NCI-H2227 treated with DMSO at 0.1 percent for 48 hours (cell line): ENCODE results near the gene UBE3D.
"Not testable (repeated sequence)": the region's sequence is repeated elsewhere in the genome, so short reads cannot be mapped to it uniquely, and the experiment has no call there.

Experiments
- DNase-seq: peaks from one replicate; lab custom pipeline; 2025; lab: John Stamatoyannopoulos, UW

UBE3D gene

DNA sequence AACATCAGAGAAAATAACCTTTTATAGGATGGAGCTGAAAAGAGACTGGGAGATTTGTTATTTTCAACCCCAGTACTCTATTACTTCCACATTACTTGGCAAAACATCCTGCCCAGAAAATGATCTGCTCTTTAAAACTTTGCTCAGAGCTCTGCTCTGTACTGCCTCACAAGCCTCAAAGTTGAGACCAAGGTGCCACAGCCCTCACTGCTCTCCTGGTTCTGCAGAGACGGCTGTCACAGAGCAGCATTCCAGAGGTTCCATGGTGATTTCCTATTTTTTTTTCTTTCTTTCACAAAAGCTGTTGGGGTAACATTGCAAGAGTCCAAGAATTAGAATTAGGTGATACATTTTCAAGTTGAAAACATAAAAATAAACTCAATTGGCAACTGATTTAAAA is 155.2 kb downstream of the UBE3D start:
- DNase-seq = no peak

- no peak for DNase-seq
Observed at GRCh38 chr6:82909551-82909950, 156.1 kb downstream of the UBE3D start.

DNA sequence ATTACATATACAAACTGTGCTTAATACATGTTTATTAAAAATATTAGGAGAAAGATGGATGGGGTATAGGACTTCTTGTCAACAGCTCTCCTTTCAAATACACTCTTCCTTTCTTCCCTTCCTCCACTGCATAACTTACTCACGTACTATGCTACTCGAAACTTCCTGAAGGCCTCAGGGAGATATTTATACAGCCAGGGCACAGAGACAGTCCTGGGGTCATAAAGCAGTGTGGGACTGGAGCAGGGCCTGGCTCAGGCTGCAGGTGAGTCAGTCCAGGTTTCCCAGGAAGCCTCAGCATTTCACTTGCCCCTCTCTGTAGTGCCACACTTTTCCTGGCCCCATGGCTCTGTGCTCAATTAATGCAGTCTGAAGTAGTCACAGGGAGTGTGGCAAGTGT is 157.0 kb downstream of the UBE3D start:
- DNase-seq = no peak

- DNase-seq = no peak
Observed at GRCh38 chr6:82906951-82907350, 158.7 kb downstream of the UBE3D start.

DNA sequence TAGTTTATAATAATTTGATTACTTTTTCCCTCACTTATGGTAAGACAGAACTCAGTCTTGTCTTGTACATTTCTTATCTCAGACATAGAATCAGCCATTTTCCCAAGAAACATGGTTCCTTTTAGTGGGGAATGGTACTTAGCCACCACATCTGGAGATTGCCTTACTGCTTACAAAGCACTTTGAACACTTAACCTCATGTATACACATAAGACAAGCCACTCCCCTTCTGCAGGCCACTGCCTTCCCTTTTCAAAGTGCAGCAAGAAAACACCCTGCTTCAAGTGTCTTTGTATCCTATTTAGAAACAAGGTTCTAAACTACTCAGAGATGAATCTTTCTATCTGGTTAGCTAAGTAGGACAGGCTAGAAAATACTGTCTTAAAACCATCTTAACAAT is 159.2 kb downstream of the UBE3D start:
- DNase-seq = no peak

DNA sequence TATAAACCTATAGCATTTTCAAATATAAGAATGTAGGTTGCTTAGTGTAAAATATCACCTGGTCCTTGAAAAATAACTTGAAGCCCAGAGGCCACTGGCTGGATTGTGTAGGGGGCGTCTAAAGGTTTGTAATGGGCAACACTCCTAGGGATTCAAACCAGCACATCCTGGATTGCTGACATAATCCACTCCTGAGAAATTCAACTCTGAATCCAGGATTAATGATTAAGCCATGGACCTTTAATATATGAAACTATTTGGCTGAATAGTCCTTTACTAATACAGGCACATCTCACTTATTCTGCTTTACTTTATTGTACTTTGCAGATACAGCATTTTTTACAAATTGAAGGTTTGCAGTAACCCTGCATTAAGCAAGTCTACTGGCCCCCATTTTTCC is 160.8 kb downstream of the UBE3D start:
- DNase-seq = no peak

GRCh38 chr6:82904257-82904656 is 161.4 kb downstream of the UBE3D start:
- no peak for DNase-seq

DNA sequence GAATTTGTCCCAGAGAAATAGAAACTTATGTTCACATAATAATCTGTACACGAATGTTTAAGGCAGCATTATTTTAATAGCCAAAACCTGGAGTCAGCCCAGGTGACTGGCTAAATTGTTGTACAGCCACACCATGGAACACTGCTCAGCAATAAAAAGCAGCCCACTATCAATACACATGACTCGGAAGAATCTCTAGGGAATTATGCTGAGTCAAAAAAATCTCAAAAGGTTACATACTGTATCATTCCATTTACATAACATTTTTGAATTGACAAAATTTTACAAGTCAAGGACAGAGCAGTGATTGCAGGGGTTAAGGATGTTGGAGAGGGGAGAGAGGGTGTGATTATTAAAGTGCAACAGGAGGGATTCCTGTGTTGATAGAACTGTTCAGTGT is 163.4 kb downstream of the UBE3D start:
- no peak for DNase-seq

GRCh38 chr6:82894653-82895259 is 170.9 kb downstream of the UBE3D start:
- no peak for DNase-seq

DNA sequence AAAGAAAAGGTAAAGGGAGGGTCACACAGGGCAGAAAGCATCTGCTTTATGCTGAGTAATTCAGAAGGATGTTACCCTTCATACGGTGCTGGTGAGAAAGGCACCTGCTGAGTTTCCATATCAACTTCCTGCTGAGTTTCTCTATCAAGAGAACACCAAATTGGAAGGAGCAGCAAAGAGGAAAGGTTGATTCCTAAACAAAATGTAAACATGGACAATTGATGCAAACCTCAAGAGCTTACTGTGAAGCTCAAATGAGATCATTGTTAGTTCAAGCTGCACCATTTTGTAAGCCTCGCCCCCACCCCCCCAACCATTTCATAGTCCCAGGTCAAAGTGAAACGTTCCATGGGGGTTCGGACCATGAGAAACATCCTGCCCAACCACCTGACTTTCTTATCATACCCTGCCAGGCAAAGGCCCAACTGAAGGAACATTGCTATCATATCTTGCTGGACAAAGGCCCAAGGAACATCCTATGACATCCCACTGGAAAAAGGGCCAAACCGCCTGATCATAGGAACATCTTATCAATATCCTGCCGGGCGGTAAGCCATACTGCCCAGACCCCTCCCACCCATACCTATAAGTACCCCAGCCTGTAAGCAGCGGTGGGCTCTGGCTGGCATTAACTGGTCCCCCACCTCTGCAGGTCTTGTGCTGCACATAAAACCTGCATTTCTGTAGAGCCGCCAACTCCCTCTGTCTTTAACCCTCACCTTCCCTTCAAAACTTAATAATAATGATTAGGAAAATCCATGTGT is 171.6 kb downstream of the UBE3D start:
- DNase-seq = peak; percentile 13

DNA sequence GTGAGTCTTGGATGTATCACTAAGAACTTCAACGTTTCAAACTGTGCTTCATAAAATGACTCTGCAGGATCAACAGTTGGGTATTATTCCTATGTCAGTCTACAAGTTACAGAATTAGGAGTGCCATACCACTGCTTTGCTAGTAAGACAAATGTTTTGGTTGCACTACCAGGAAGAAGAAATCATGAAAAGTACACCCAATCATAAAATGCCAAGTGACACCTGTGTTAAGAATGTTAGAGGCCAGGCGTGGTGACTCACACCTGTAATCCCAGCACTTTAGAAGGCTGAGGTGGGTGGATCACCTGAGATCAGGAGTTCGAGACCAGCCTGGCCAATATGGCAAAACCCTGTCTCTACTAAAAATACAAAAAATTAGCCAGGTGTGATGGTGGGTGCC is 174.1 kb downstream of the UBE3D start:
- not testable (repeated sequence) for DNase-seq

DNA sequence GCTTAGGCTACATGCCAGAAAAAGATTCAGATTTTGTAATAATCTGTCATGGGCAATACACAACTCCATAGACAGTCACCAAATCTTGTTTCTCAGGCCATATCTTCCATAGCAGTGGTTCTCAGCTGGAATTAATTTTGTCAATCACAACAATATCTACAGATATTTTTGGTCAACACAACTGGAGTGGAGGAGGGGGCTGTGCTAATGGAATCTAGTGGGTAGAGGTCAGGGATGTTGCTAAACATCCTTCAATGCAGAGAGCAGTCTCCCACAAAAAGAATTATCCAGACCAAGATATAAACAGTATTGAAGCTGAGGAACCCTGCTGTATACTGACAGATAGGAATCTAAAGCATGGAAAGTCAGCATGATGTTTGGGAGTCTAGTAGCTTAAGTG is 174.6 kb downstream of the UBE3D start:
- no peak for DNase-seq

GRCh38 chr6:82890240-82890639 is 175.4 kb downstream of the UBE3D start:
- DNase-seq = no peak

GRCh38 chr6:82889143-82889542 is 176.5 kb downstream of the UBE3D start:
- DNase-seq = no peak

DNA sequence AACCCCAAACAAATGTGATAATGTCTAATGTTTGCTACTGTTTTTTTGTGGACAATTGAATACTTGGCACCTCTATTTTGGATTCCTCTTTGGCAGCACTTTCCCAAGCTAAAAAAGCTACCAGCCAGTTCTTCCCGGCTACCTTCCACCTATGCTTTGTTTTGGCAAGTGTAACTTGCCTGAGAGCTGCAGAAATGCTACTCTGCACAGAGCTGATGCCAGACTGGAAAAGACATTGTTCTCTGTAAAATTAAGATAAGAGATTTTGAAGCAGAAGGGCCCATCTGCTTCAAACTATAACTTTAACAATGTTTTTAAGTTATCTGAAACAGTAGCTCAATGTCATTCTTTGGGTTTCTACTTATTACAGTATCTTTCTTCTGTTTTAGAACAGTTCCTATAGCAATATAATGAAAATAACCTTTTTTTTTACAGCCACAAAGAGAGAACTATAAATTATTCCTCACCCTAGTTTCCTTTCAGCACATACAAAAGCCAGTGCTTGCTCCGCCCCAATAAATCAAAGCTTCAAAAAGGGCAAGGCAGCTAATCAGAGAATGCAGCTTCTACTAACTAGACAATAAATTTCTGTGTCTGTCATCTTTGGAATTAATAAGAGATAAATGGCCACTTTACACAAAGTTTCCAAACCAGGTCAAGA is 183.1 kb downstream of the UBE3D start:
- no peak for DNase-seq

- no peak for DNase-seq
Observed at GRCh38 chr6:82881519-82881918, 184.1 kb downstream of the UBE3D start.

DNA sequence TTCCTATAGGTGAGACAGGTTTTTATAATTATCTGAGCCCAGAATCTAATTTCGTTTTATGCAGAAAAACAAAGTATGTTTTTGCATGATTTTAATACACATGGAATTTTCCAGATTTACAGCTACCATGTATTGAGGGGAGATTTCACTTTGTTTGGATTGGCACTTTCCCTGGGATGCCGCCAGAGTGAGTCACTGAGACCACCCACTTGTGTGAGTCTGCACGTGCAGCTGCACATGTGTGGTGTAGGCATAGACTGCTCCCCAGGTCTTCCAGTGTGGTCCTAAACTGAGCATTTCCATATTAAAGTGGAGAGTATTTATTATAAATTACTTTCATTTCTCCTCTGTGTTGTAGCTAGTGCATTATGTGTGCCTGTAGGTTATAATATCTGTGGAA is 186.8 kb downstream of the UBE3D start:
- no peak for DNase-seq

DNA sequence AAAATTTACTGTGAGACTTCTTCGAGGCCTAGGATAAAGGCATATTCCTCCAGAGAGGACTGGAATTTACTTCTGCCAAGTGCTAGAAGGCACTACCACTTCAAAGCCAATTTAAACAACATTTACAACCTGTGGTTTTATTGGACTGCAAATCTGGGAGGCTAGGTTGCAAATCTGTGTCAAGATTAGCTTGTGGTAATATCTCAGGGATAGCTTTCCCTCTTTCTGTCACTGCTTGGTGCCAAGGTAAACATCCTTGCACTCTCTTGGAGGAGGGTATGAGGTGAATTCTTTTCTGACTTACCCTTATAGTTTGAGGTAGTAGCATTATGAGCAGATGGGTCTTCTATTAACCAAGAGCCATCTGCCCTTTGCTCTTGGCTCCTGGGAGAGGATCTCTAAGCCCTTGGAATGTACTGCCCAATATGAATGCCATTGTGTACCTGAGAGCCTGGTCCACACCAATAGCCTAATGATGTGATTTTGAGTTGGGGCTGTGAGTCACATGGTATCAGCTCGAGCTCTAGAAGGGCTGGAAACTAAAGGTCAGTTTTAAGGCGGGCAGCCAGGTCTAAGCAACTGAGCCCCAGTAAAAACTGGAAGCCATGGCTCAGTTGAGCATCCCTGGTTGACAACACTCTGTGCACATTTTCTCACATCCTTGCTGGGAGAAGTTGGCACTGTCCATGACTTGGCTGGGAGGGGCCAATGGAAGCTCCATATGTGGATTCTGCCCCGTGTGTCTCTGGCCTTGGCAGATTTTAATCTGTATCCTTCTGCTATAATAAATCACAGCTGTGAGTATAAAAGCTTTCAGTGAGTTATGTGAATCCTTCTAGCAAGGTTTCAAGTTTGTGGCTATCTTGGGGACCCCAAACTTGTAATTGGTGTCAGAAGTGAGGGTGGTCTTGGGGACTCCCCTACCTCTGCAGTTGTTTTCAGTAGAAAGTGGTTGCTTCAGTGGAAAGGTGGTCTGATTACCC is 188.1 kb downstream of the UBE3D start:
- no peak for DNase-seq

DNA sequence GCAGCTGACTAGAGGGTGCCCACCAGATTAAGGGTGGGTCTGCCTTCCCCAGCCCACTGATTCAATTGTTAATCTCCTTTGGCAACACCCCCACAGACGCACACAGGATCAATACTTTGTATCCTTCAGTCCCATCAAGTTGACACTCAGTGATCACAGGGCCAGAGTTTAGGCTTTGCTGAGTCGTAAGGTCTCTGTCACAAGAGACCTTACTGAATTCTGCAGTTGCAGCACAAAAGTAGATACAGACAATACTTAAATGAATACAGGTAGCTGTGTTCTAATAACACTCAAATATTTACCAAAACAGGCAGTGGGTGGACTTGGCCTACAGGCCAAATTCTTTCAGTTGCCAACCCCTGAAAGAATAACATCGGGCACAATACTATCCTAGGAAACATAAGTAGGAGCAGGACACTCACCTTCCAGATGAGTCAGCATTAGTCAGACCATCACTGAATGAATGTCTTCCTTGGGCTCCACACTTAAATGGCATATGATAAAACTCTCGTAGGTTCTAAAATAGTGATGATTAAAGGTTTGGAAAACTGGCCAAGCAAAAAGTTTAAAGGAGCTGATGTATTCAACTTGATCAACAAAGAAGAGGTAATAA is 190.0 kb downstream of the UBE3D start:
- no peak for DNase-seq

- DNase-seq = no peak
Observed at GRCh38 chr6:82874867-82875266, 190.8 kb downstream of the UBE3D start.

GRCh38 chr6:82872185-82872584 is 193.5 kb downstream of the UBE3D start:
- DNase-seq = no peak
